Caco-2 (cell line): ENCODE measurements around the gene GMFB. TPM values are rescaled to one million over a fixed set of nuclear protein-coding genes. Genes with fewer than 3 reads are reported as not detected.
"Not testable (repeated sequence)": the region's sequence is repeated elsewhere in the genome, so short reads cannot be mapped to it uniquely, and the experiment has no call there.

Source experiments
- BruUV-seq: library from RNA; stranded (reverse); fragments of 400-500 nt; replicated peaks from 2 replicates; lab custom pipeline; 2021; lab: Mats Ljungman, UMichigan
- CTCF ChIA-PET: fragments of 300-600 bp; sonication (Branson Sonifier 250); formaldehyde crosslinking; loops from one replicate; lab custom pipeline; 2022; ENCODE audit warnings: antibody characterized with exemption; lab: Charles Lee
- POLR2A ChIA-PET: fragments of 300-600 bp; sonication (Branson Sonifier 250); formaldehyde crosslinking; loops from one replicate; lab custom pipeline; 2022; ENCODE audit warnings: antibody characterized with exemption; lab: Charles Lee
- DNase-seq, 2 experiments: peaks; one replicate each; pipeline versions ENCODE4 v3.0.0 to v3.0.0-alpha.2; 2020 to 2022
- H3K27me3 ChIP-seq: replicated peaks from 2 replicates; pipeline ENCODE4 v1.6.0; 2011; ENCODE audit warnings: low read length; ENCODE audit not compliant: control insufficient read depth, insufficient read depth
- H3K36me3 ChIP-seq: 2 replicates; pipeline ENCODE4 v1.5.1; 2011; ENCODE audit warnings: low read length; ENCODE audit not compliant: control insufficient read depth, insufficient read depth
- H3K4me1 ChIP-seq: fragments of 250-450 bp; sonication (Bioruptor Pico); 2 replicates; pipeline ENCODE4 v1.5.1; 2020; ENCODE audit warnings: mild to moderate bottlenecking
- H3K4me3 ChIP-seq: 2 replicates; pipeline ENCODE4 v1.5.1; 2011; ENCODE audit warnings: low read depth, mild to moderate bottlenecking, control low read depth, low read length
- H3K9me3 ChIP-seq: fragments of 250-450 bp; sonication (Bioruptor Pico); 2 replicates; pipeline ENCODE4 v1.5.1; 2020; ENCODE audit warnings: mild to moderate bottlenecking, moderate library complexity
- H3K27ac Mint-ChIP-seq: one replicate; pipeline ENCODE4 v1.8.0; 2022; ENCODE audit warnings: mixed read lengths; ENCODE audit not compliant: unreplicated experiment
- H3K27me3 Mint-ChIP-seq: one replicate; pipeline ENCODE4 v1.8.0; 2022; ENCODE audit warnings: mixed read lengths; ENCODE audit not compliant: insufficient read depth, unreplicated experiment
- H3K36me3 Mint-ChIP-seq: one replicate; pipeline ENCODE4 v1.8.0; 2022; ENCODE audit warnings: mild to moderate bottlenecking, mixed read lengths; ENCODE audit not compliant: insufficient read depth, unreplicated experiment
- H3K4me1 Mint-ChIP-seq: one replicate; pipeline ENCODE4 v1.8.0; 2022; ENCODE audit warnings: low read depth, mixed read lengths; ENCODE audit not compliant: unreplicated experiment
- H3K4me3 Mint-ChIP-seq: one replicate; pipeline ENCODE4 v1.8.0; 2022; ENCODE audit warnings: mild to moderate bottlenecking, moderate library complexity, mixed read lengths; ENCODE audit not compliant: unreplicated experiment
- H3K9me3 Mint-ChIP-seq: one replicate; pipeline ENCODE4 v1.8.0; 2022; ENCODE audit warnings: mixed read lengths; ENCODE audit not compliant: unreplicated experiment
- CTCF ChIP-seq, 2 experiments: fragments of 200-600 bp in 1 of 2; IDR thresholded peaks; 1 replicate in 1 of 2; 2 replicates in 1 of 2; pipeline versions ENCODE4 v1.5.1 to v1.8.0; 2011 to 2022; ENCODE audit warnings: antibody characterized with exemption in 1 of 2, control low read depth in 1 of 2, inconsistent platforms in 1 of 2, low read depth in 1 of 2, low read length in 1 of 2, mild to moderate bottlenecking in 1 of 2, moderate library complexity in 1 of 2; ENCODE audit not compliant: insufficient read depth in 1 of 2, severe bottlenecking in 1 of 2, unreplicated experiment in 1 of 2
- intact Hi-C: fragments of 100-400 bp; cut with micrococcal nuclease; formaldehyde crosslinking; loops from one replicate; pipeline ENCODE4 v1.10.0; 2022; ENCODE audit not compliant: unreplicated experiment
- total RNA-seq: library from RNA; stranded (reverse); gene quantifications from 2 replicates; pipeline ENCODE4 v1.2.3, GENCODE V29; 2022

GMFB gene
- total RNA-seq, 1 experiment from 2014 or later, result 67.4 TPM

GRCh38 chr14:54455363-54455762 is 33.4 kb downstream of the GMFB start:
- intact Hi-C loops, result no loop called here

GRCh38 chr14:54453990-54454389 is 34.8 kb downstream of the GMFB start:
- POLR2A ChIA-PET, H3K4me1 ChIP-seq, H3K4me3 ChIP-seq, H3K9me3 ChIP-seq, H3K27me3 Mint-ChIP-seq, H3K27me3 ChIP-seq, H3K36me3 ChIP-seq, H3K4me1 Mint-ChIP-seq, CTCF ChIA-PET, DNase-seq, H3K27ac Mint-ChIP-seq, BruUV-seq, intact Hi-C loops, H3K36me3 Mint-ChIP-seq, H3K4me3 Mint-ChIP-seq: not testable (repeated sequence)
- H3K9me3 Mint-ChIP-seq, result peaks cover 12% of the 10 kb centered on the region

More at GRCh38 chr14:54455363-54455762, 33.4 kb downstream of the GMFB start:
- BruUV-seq, result no TSS peak
- H3K9me3 Mint-ChIP-seq, result peaks cover 15% of the 10 kb centered on the region
- Histone ChIP-seq H3K9me3 (peaks cover 15% of the 10 kb centered on the region), H3K27me3 (no peaks in the 10 kb centered on the region), H3K4me3 (no peak overlapping the region), H3K4me1 (no peaks in the 10 kb centered on the region), H3K36me3 (no peaks in the 10 kb centered on the region)
- TF ChIP-seq CTCF (IDR thresholded peaks at IDR 0.05; ENCODE audit: insufficient read depth in 1 of 2, low read depth in 1 of 2, low read length in 1 of 2, severe bottlenecking in 1 of 2, unreplicated experiment in 1 of 2), result no peak
- ChIA-PET POLR2A (no interaction called here), CTCF (interaction anchor here (0.7 kb wide), 1 partner anchor 320 kb away, joined by 3 read pairs; no protein-coding TSS in a partner anchor)
- no peaks in the 10 kb centered on the region for H3K4me1 Mint-ChIP-seq
- H3K27ac Mint-ChIP-seq, result no peak overlapping the region
- no peak for DNase-seq
- H3K36me3 Mint-ChIP-seq, result no peaks in the 10 kb centered on the region
- H3K27me3 Mint-ChIP-seq, result no peaks in the 10 kb centered on the region
- H3K4me3 Mint-ChIP-seq, result no peak overlapping the region

- DNase-seq, result no peak
- ChIA-PET CTCF (no interaction called here), POLR2A (no interaction called here)
- Mint-ChIP-seq H3K4me3 (no peak overlapping the region), H3K27ac (no peak overlapping the region), H3K4me1 (no peaks in the 10 kb centered on the region), H3K27me3 (no peaks in the 10 kb centered on the region), H3K9me3 (peaks cover 5% of the 10 kb centered on the region), H3K36me3 (no peaks in the 10 kb centered on the region)
- BruUV-seq, result no TSS peak
- intact Hi-C loops, result no loop called here
- no peaks in the 10 kb centered on the region for H3K4me1 ChIP-seq
- no peaks in the 10 kb centered on the region for H3K9me3 ChIP-seq
- no peak overlapping the region for H3K4me3 ChIP-seq
- H3K36me3 ChIP-seq, result no peaks in the 10 kb centered on the region
- TF ChIP-seq CTCF (IDR thresholded peaks at IDR 0.05; ENCODE audit: insufficient read depth in 1 of 2, low read depth in 1 of 2, low read length in 1 of 2, severe bottlenecking in 1 of 2, unreplicated experiment in 1 of 2), result no peak
- H3K27me3 ChIP-seq, result no peaks in the 10 kb centered on the region
These were observed 35.5 kb downstream of the GMFB start for GRCh38 chr14:54453252-54453651.

- no peaks in the 10 kb centered on the region for H3K9me3 Mint-ChIP-seq
- POLR2A ChIA-PET, result no interaction called here
- no peak overlapping the region for H3K4me3 Mint-ChIP-seq
- TF ChIP-seq CTCF (IDR thresholded peaks at IDR 0.05; ENCODE audit: insufficient read depth in 1 of 2, low read depth in 1 of 2, low read length in 1 of 2, severe bottlenecking in 1 of 2, unreplicated experiment in 1 of 2), result no peak
- Histone ChIP-seq H3K36me3 (no peaks in the 10 kb centered on the region), H3K27me3 (no peaks in the 10 kb centered on the region), H3K4me1 (peaks cover 11% of the 10 kb centered on the region), H3K4me3 (no peak overlapping the region), H3K9me3 (no peaks in the 10 kb centered on the region)
- H3K27ac Mint-ChIP-seq, result no peak overlapping the region
- no peak for DNase-seq
- CTCF ChIA-PET, result no interaction called here
- H3K36me3 Mint-ChIP-seq, result no peaks in the 10 kb centered on the region
- intact Hi-C loops, result no loop called here
- no peaks in the 10 kb centered on the region for H3K27me3 Mint-ChIP-seq
- H3K4me1 Mint-ChIP-seq, result no peaks in the 10 kb centered on the region
- BruUV-seq, result no TSS peak
These were observed 36.8 kb downstream of the GMFB start for GRCh38 chr14:54451961-54452360.
